ENCODE measurements around the gene DACH1.

DACH1 gene

DNA sequence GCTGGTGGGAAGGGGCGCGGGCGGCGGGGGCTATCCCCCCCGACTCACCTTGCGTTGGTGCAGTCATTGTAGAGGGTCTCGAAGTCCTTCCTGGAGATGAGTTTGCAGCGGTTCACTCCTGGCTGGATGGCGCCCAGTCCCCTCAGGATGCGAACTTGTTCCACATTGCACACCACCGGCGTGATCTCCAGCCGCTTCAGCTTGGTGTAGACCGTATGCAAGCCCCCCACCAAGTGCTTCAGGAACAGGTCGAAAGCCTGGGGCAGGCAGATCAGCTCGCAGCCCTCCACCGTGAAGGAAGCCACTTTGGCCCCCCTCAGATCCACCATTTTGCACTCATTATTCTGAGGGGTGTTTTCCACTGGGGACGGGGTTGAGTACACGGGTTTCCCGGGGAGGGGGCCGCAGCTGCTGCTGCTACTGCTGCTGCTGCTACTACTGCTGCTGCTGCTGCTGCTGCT is 1.1 kb downstream of the DACH1 start:
- H3K9ac ChIP-seq, result no peak overlapping the region
- H3K27me3 ChIP-seq (ENCODE audit: insufficient read depth, low read depth), result no peaks in the 10 kb centered on the region
- no peaks in the 10 kb centered on the region for H3K36me3 ChIP-seq (ENCODE audit: insufficient read depth)
- TF ChIP-seq, protein P1, sequence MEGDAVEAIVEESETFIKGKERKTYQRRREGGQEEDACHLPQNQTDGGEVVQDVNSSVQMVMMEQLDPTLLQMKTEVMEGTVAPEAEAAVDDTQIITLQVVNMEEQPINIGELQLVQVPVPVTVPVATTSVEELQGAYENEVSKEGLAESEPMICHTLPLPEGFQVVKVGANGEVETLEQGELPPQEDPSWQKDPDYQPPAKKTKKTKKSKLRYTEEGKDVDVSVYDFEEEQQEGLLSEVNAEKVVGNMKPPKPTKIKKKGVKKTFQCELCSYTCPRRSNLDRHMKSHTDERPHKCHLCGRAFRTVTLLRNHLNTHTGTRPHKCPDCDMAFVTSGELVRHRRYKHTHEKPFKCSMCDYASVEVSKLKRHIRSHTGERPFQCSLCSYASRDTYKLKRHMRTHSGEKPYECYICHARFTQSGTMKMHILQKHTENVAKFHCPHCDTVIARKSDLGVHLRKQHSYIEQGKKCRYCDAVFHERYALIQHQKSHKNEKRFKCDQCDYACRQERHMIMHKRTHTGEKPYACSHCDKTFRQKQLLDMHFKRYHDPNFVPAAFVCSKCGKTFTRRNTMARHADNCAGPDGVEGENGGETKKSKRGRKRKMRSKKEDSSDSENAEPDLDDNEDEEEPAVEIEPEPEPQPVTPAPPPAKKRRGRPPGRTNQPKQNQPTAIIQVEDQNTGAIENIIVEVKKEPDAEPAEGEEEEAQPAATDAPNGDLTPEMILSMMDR (conservative IDR thresholded peaks at IDR 0.05; ENCODE audit: low read depth, low read length), result no peak
- no peak overlapping the region for H3K4me3 ChIP-seq (IDR thresholded peaks at IDR 0.05; ENCODE audit: insufficient read depth, low read depth, low read length)
- H2AFZ ChIP-seq (ENCODE audit: low read depth), result peak overlapping the region; percentile 73; the same call in 1 of the 2 replicates
- no peaks in the 10 kb centered on the region for H3K4me1 ChIP-seq (ENCODE audit: low read depth, poor library complexity, severe bottlenecking)
- no peaks in the 10 kb centered on the region for H4K20me1 ChIP-seq (ENCODE audit: insufficient read depth)
- no peaks in the 10 kb centered on the region for H3K79me2 ChIP-seq (ENCODE audit: insufficient read depth, low read depth)
- H3K4me2 ChIP-seq, result peak overlapping the region; percentile 48; the same call in 1 of the 2 replicates
- no peak overlapping the region for H3K27ac ChIP-seq

DNA sequence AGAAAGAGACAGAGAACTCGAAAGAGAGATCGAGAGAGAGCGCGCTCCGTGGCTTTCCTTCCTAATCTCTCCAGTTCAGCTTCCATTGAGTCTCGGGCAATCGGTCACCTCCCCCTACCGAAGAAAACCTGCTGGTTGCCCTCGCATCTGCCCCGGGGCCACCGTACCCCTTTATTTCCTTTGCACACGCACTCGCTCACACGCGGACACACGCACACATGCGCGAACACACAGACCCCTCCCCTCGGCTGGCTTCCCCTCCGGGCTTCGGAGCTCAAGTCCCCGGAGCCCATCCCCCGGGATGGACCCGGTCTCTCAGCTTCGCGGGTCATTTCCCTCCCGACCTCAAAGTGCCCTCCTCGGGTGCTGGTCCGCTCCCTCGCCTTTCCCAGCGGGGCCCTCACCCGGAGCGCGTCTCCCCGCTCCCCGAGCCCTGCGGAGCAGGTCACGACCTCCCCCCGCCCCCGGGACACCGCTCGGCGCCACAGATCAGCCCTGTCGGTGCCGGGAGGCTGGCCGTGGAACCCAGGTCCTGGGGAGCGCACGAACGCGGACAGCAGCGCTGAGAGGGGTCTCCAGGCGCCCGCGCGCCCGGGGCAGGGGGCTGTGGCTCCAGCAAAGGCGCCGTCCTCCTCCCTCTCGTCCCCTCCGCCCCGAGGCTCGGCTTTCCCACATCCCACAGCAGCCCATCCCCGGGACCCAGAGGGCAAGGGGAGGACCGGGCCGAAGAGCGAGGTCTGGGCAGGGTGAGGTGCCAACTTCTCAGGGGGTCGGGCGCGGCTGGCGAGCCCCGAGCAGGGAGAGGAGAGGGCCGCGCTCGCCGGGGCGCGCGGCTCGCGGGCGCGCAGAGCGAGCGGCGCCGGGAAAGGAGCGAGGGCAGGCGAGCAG is 1.8 kb downstream of the DACH1 start:
- H3K4me2 ChIP-seq, result peak overlapping the region; percentile 48
- H4K20me1 ChIP-seq (ENCODE audit: insufficient read depth), result no peaks in the 10 kb centered on the region
- H3K4me1 ChIP-seq (ENCODE audit: low read depth, poor library complexity, severe bottlenecking), result no peaks in the 10 kb centered on the region
- H3K27ac ChIP-seq, result no peak overlapping the region
- H3K36me3 ChIP-seq (ENCODE audit: insufficient read depth), result no peaks in the 10 kb centered on the region
- no peak overlapping the region; the same call in 1 of the 2 replicates for H3K9ac ChIP-seq
- TF ChIP-seq, protein P1 (conservative IDR thresholded peaks at IDR 0.05; ENCODE audit: low read depth, low read length), result no peak
- peak overlapping the region; percentile 73 for H2AFZ ChIP-seq (ENCODE audit: low read depth)
- H3K27me3 ChIP-seq (ENCODE audit: insufficient read depth, low read depth), result no peaks in the 10 kb centered on the region
- H3K4me3 ChIP-seq (IDR thresholded peaks at IDR 0.05; ENCODE audit: insufficient read depth, low read depth, low read length), result no peak overlapping the region
- no peaks in the 10 kb centered on the region for H3K79me2 ChIP-seq (ENCODE audit: insufficient read depth, low read depth)

GRCh38 chr13:71864094-71864985 is 2.7 kb downstream of the DACH1 start:
- Histone ChIP-seq H3K4me3 (IDR thresholded peaks at IDR 0.05; ENCODE audit: insufficient read depth, low read depth, low read length) (no peak overlapping the region), H4K20me1 (ENCODE audit: insufficient read depth) (no peaks in the 10 kb centered on the region), H3K79me2 (ENCODE audit: insufficient read depth, low read depth) (no peaks in the 10 kb centered on the region), H3K9ac (no peak overlapping the region; the same call in 1 of the 2 replicates), H2AFZ (ENCODE audit: low read depth) (peak overlapping the region; percentile 73), H3K4me2 (peak overlapping the region; percentile 48), H3K27ac (no peak overlapping the region), H3K36me3 (ENCODE audit: insufficient read depth) (no peaks in the 10 kb centered on the region), H3K4me1 (ENCODE audit: low read depth, poor library complexity, severe bottlenecking) (no peaks in the 10 kb centered on the region), H3K27me3 (ENCODE audit: insufficient read depth, low read depth) (no peaks in the 10 kb centered on the region)
- TF ChIP-seq, protein P1 (conservative IDR thresholded peaks at IDR 0.05; ENCODE audit: low read depth, low read length), result no peak; the same call in 1 of the 2 replicates

GRCh38 chr13:71863254-71863865 is 3.6 kb downstream of the DACH1 start:
- Histone ChIP-seq H3K4me1 (ENCODE audit: low read depth, poor library complexity, severe bottlenecking) (no peaks in the 10 kb centered on the region), H3K27me3 (ENCODE audit: insufficient read depth, low read depth) (no peaks in the 10 kb centered on the region), H3K79me2 (ENCODE audit: insufficient read depth, low read depth) (no peaks in the 10 kb centered on the region), H3K4me3 (IDR thresholded peaks at IDR 0.05; ENCODE audit: insufficient read depth, low read depth, low read length) (no peak overlapping the region), H3K27ac (no peak overlapping the region), H4K20me1 (ENCODE audit: insufficient read depth) (no peaks in the 10 kb centered on the region), H3K4me2 (no peak overlapping the region), H2AFZ (ENCODE audit: low read depth) (no peak overlapping the region), H3K9ac (no peak overlapping the region), H3K36me3 (ENCODE audit: insufficient read depth) (no peaks in the 10 kb centered on the region)
- TF ChIP-seq, protein P1 (conservative IDR thresholded peaks at IDR 0.05; ENCODE audit: low read depth, low read length), result no peak

All from KMS-11 (cell line).